ENCODE measurements around the gene CHAT.

DNA sequence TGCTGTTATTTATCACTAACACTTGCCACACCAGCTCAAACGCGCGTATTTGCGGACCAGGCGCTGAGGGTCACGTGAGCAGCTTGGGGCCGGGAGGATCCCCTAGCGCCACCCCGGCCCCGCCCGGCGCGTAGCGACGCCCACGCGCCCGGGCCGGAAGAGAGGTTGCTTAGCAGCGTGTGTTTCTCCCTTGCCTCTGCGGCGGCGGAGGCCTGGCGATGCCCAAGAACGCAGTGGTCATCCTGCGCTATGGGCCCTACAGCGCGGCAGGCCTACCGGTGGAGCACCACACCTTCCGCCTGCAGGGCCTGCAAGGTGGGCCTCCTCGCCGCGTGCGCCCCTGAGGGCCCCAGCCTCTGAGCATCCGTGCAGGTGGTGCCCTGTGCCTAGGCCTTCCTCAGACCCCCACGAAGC is 65.7 kb downstream of the CHAT start, which contains the start of gene C10orf53:
- TF ChIP-seq, protein P1, sequence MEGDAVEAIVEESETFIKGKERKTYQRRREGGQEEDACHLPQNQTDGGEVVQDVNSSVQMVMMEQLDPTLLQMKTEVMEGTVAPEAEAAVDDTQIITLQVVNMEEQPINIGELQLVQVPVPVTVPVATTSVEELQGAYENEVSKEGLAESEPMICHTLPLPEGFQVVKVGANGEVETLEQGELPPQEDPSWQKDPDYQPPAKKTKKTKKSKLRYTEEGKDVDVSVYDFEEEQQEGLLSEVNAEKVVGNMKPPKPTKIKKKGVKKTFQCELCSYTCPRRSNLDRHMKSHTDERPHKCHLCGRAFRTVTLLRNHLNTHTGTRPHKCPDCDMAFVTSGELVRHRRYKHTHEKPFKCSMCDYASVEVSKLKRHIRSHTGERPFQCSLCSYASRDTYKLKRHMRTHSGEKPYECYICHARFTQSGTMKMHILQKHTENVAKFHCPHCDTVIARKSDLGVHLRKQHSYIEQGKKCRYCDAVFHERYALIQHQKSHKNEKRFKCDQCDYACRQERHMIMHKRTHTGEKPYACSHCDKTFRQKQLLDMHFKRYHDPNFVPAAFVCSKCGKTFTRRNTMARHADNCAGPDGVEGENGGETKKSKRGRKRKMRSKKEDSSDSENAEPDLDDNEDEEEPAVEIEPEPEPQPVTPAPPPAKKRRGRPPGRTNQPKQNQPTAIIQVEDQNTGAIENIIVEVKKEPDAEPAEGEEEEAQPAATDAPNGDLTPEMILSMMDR (IDR thresholded peaks at IDR 0.05; ENCODE audit: extremely low read depth in 1 of 2, insufficient read depth in 1 of 2, low read depth in 1 of 2, low read length in 2 of 2), result no peak
- TF ChIP-seq POLR2A (IDR thresholded peaks at IDR 0.05; ENCODE audit: low read depth, low read length) (no peak), POLR2AphosphoS5 (IDR thresholded peaks at IDR 0.05; ENCODE audit: insufficient read depth, low read depth, low read length) (no peak)
